GM23338 (cell line): Measurements from ENCODE around the gene HGFAC. TPM values are rescaled to one million over a fixed set of nuclear protein-coding genes. Genes with fewer than 3 reads are reported as not detected.

Source experiments
- ATAC-seq: fragments of 200-7000 bp; cut with Tn5 transposase; 3 replicates; pipeline ENCODE4 v1.9.1; 2020
- DNase-seq: peaks from one replicate; pipeline ENCODE4 v3.0.0-alpha.2; 2015; ENCODE audit warnings: low spot score
- H2AFZ ChIP-seq: fragments of 200-600 bp; sonication (generic); 2 replicates; pipeline ENCODE4 v1.8.0; 2016; ENCODE audit warnings: antibody characterized with exemption, mild to moderate bottlenecking, moderate library complexity
- H3F3A ChIP-seq: fragments of 200-600 bp; sonication (generic); replicated peaks from 2 replicates; pipeline ENCODE4 v1.8.0; 2017; ENCODE audit warnings: antibody characterized with exemption, mixed run types, low read depth
- H3K27ac ChIP-seq: fragments of 200-600 bp; sonication (generic); 2 replicates; pipeline ENCODE4 v1.6.1; 2016; ENCODE audit warnings: low read depth
- H3K27me3 ChIP-seq: fragments of 200-600 bp; sonication (generic); 2 replicates; pipeline ENCODE4 v1.8.0; 2016; ENCODE audit warnings: mild to moderate bottlenecking, mixed run types, moderate library complexity; ENCODE audit not compliant: insufficient read depth
- H3K36me3 ChIP-seq: fragments of 200-600 bp; sonication (generic); 2 replicates; pipeline ENCODE4 v1.8.0; 2016; ENCODE audit warnings: mild to moderate bottlenecking; ENCODE audit not compliant: insufficient read depth
- H3K4me1 ChIP-seq: fragments of 200-600 bp; sonication (generic); 2 replicates; pipeline ENCODE4 v1.8.0; 2016; ENCODE audit warnings: mild to moderate bottlenecking, moderate library complexity; ENCODE audit not compliant: insufficient read depth
- H3K4me2 ChIP-seq: fragments of 200-600 bp; sonication (generic); 2 replicates; pipeline ENCODE4 v1.7.1; 2017; ENCODE audit warnings: mixed run types
- H3K4me3 ChIP-seq: fragments of 200-600 bp; sonication (generic); 2 replicates; pipeline ENCODE4 v1.6.1; 2016; ENCODE audit warnings: mixed run types
- H3K79me2 ChIP-seq: fragments of 200-600 bp; sonication (generic); replicated peaks from 2 replicates; pipeline ENCODE4 v1.8.0; 2017; ENCODE audit warnings: mild to moderate bottlenecking; ENCODE audit not compliant: insufficient read depth
- H3K9me2 ChIP-seq: fragments of 200-600 bp; sonication (generic); 2 replicates; pipeline ENCODE4 v1.8.0; 2017; ENCODE audit not compliant: insufficient read depth
- H4K20me1 ChIP-seq: fragments of 200-600 bp; sonication (generic); replicated peaks from 2 replicates; pipeline ENCODE4 v1.8.0; 2017; ENCODE audit warnings: mild to moderate bottlenecking; ENCODE audit not compliant: insufficient read depth
- H3K27ac Mint-ChIP-seq: 2 replicates; pipeline ENCODE4 v1.8.0; 2020; ENCODE audit warnings: inconsistent platforms, mild to moderate bottlenecking, moderate library complexity, mixed read lengths
- H3K27me3 Mint-ChIP-seq: 3 replicates; pipeline ENCODE4 v1.8.0; 2022; ENCODE audit warnings: low read depth, mild to moderate bottlenecking, moderate library complexity, mixed read lengths, inconsistent platforms; ENCODE audit not compliant: insufficient read depth, poor library complexity
- H3K36me3 Mint-ChIP-seq: 3 replicates; pipeline ENCODE4 v1.8.0; 2021; ENCODE audit warnings: low read depth, mild to moderate bottlenecking, inconsistent platforms, moderate library complexity, mixed read lengths
- H3K4me1 Mint-ChIP-seq: 3 replicates; pipeline ENCODE4 v1.8.0; 2020; ENCODE audit warnings: mild to moderate bottlenecking, inconsistent platforms, mixed read lengths
- H3K4me3 Mint-ChIP-seq: 3 replicates; pipeline ENCODE4 v1.8.0; 2021; ENCODE audit warnings: moderate library complexity, mild to moderate bottlenecking, inconsistent platforms, mixed read lengths
- H3K9me3 Mint-ChIP-seq: 3 replicates; pipeline ENCODE4 v1.8.0; 2020; ENCODE audit warnings: moderate library complexity, mild to moderate bottlenecking, inconsistent platforms, mixed read lengths
- CREB1 ChIP-seq: fragments of 250-450 bp; sonication (Bioruptor Pico); IDR thresholded peaks from 2 replicates; pipeline ENCODE4 v1.5.0; 2020; ENCODE audit warnings: low read depth, mild to moderate bottlenecking, moderate library complexity
- CTCF ChIP-seq, 2 experiments: fragments of 200-600 bp in 1 of 2; sonication (generic) in 1 of 2; conservative IDR thresholded peaks; 2 replicates each; pipeline versions ENCODE4 v1.5.1 to v1.6.1; 2016 to 2017; ENCODE audit warnings: antibody characterized with exemption in 2 of 2, low read depth in 2 of 2, mild to moderate bottlenecking in 2 of 2, moderate library complexity in 1 of 2
- ETS1 ChIP-seq: IDR thresholded peaks from 2 replicates; pipeline ENCODE4 v1.6.1; 2016; ENCODE audit warnings: antibody characterized with exemption
- EZH2 ChIP-seq: fragments of 200-600 bp; sonication (generic); IDR thresholded peaks from one replicate; pipeline ENCODE4 v1.8.0; 2017; ENCODE audit warnings: antibody characterized with exemption, mild to moderate bottlenecking, low read depth; ENCODE audit not compliant: unreplicated experiment
- EZH2phosphoT487 ChIP-seq: fragments of 200-600 bp; sonication (generic); IDR thresholded peaks from one replicate; pipeline ENCODE4 v1.8.1; 2018; ENCODE audit warnings: antibody characterized with exemption; ENCODE audit not compliant: unreplicated experiment
- JUNB ChIP-seq: IDR thresholded peaks from one replicate; pipeline ENCODE4 v1.6.1; 2016; ENCODE audit warnings: antibody characterized with exemption; ENCODE audit not compliant: unreplicated experiment
- NANOG ChIP-seq: IDR thresholded peaks from 2 replicates; pipeline ENCODE4 v1.6.1; 2016; ENCODE audit warnings: antibody characterized with exemption, borderline replicate concordance
- ZNF114 ChIP-seq: fragments of 250-450 bp; sonication (Bioruptor Pico); IDR thresholded peaks from 2 replicates; pipeline ENCODE4 v1.5.0; 2020; ENCODE audit warnings: mild to moderate bottlenecking, moderate library complexity
- ZNF331 ChIP-seq: fragments of 250-450 bp; sonication (Bioruptor Pico); IDR thresholded peaks from 2 replicates; pipeline ENCODE4 v1.5.0; 2020; ENCODE audit warnings: low read depth, mild to moderate bottlenecking, moderate library complexity
- polyA plus RNA-seq: library from polyadenylated mRNA; unstranded; fragments of >200 nt; fragmentation: Nextera tagmentation; extraction: Ambion mirVana; gene quantifications from 2 replicates; pipeline ENCODE4 v1.2.1, GENCODE V29; 2016
- total RNA-seq: library from RNA; depleted of rRNA; stranded (reverse); fragments of >200 nt; shearing (Covaris generic); gene quantifications from 2 replicates; pipeline ENCODE4 v1.2.3, GENCODE V29; 2014

The HGFAC gene
- total and polyA plus RNA-seq, 2 experiments from 2014 or later, result 0.94 TPM; not detected in 1

- H3K4me1 Mint-ChIP-seq, result peaks cover 4% of the 10 kb centered on the region; the same call in 2 of the 3 replicates
Observed at GRCh38 chr4:3424522-3425095, 17.2 kb upstream of the HGFAC start.

GRCh38 chr4:3426465-3427133 is 15.2 kb upstream of the HGFAC start:
- H3K36me3 ChIP-seq, result no peaks in the 10 kb centered on the region
- Mint-ChIP-seq H3K27me3 (peaks cover 12% of the 10 kb centered on the region), H3K9me3 (no peaks in the 10 kb centered on the region), H3K4me1 (peaks cover 2% of the 10 kb centered on the region; the same call in 2 of the 3 replicates), H3K4me3 (no peak overlapping the region), H3K36me3 (no peaks in the 10 kb centered on the region), H3K27ac (no peak overlapping the region)
- no peak overlapping the region for H3K27ac ChIP-seq
- H3K4me3 ChIP-seq, result no peak overlapping the region
- 0 out of 2 replicates have a peak, but pooled peaks cover 4% of the 10 kb centered on the region for H4K20me1 ChIP-seq
- DNase-seq (no peak), ATAC-seq (no peak)
- H3F3A ChIP-seq, result no peaks in the 10 kb centered on the region
- no peak for TF ChIP-seq ETS1
- no peak for TF ChIP-seq EZH2
- no peak for TF ChIP-seq CREB1 (CRISPR knock-in tag)
- no peak for TF ChIP-seq EZH2phosphoT487
- no peaks in the 10 kb centered on the region for H3K27me3 ChIP-seq
- H3K79me2 ChIP-seq, result no peaks in the 10 kb centered on the region
- no peaks in the 10 kb centered on the region for H3K4me1 ChIP-seq
- no peak overlapping the region for H3K4me2 ChIP-seq
- H2AFZ ChIP-seq, result no peak overlapping the region
- H3K9me2 ChIP-seq, result no peaks in the 10 kb centered on the region

More at GRCh38 chr4:3424522-3425095, 17.2 kb upstream of the HGFAC start:
- H3K9me2 ChIP-seq, result no peaks in the 10 kb centered on the region
- Mint-ChIP-seq H3K27ac (no peak overlapping the region), H3K4me3 (no peak overlapping the region), H3K36me3 (no peaks in the 10 kb centered on the region), H3K9me3 (no peaks in the 10 kb centered on the region), H3K27me3 (peaks cover 14% of the 10 kb centered on the region)
- DNase-seq (no peak), ATAC-seq (no peak)
- no peak overlapping the region for H3K27ac ChIP-seq
- H3K79me2 ChIP-seq, result no peaks in the 10 kb centered on the region
- H3K4me2 ChIP-seq, result no peak overlapping the region
- H3K4me3 ChIP-seq, result no peak overlapping the region
- TF ChIP-seq JUNB, result no peak
- TF ChIP-seq ZNF114 (CRISPR knock-in tag), result no peak
- no peak for TF ChIP-seq EZH2
- no peak for TF ChIP-seq ZNF331 (CRISPR knock-in tag)
- TF ChIP-seq NANOG, result no peak
- TF ChIP-seq ETS1, result no peak
- no peak for TF ChIP-seq CTCF (conservative IDR thresholded peaks at IDR 0.05; ENCODE audit: low read depth in 2 of 2)
- H4K20me1 ChIP-seq, result 0 out of 2 replicates have a peak, but pooled peaks cover 4% of the 10 kb centered on the region
- no peaks in the 10 kb centered on the region for H3K27me3 ChIP-seq
- no peaks in the 10 kb centered on the region for H3F3A ChIP-seq
- no peaks in the 10 kb centered on the region for H3K4me1 ChIP-seq
- no peaks in the 10 kb centered on the region for H3K36me3 ChIP-seq
- H2AFZ ChIP-seq, result no peak overlapping the region
